Measurements from ENCODE around the gene TNS1.

Gene TNS1

DNA sequence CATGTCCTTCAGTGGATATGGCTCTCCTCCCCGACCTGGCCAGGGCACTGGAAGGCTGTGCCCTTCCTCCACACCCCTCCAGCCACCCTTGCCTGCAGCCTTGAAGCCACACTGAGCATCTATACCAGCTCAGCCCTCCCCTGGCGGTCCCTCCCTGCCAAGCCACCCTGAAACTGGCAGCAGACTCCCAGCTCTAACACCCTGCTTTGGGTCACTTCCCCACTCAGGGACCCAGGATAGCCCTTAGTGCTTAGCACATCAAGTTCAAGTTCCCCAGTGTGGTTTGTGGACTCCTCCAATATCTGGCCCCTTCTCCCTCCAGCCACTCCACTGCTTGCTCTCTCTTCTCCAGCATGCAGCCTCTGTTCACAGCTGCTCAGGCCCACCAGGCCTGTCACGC, 89.4 kb downstream of the TNS1 start:
- Mint-ChIP-seq H3K36me3 (no peaks in the 10 kb centered on the region), H3K4me3 (no peak overlapping the region), H3K9me3 (no peaks in the 10 kb centered on the region), H3K4me1 (no peaks in the 10 kb centered on the region), H3K27me3 (peaks cover 64% of the 10 kb centered on the region), H3K27ac (no peak overlapping the region)
- no peak for ATAC-seq

- peaks cover 66% of the 10 kb centered on the region for H3K27me3 Mint-ChIP-seq
- no peaks in the 10 kb centered on the region for H3K36me3 Mint-ChIP-seq
- H3K27ac Mint-ChIP-seq = no peak overlapping the region
- H3K4me3 Mint-ChIP-seq = no peak overlapping the region
- no peak for ATAC-seq
- H3K4me1 Mint-ChIP-seq = no peaks in the 10 kb centered on the region
- H3K9me3 Mint-ChIP-seq = no peaks in the 10 kb centered on the region
Observed at GRCh38 chr2:217912098-217913024, 90.4 kb downstream of the TNS1 start.

- Mint-ChIP-seq H3K9me3 (no peaks in the 10 kb centered on the region), H3K4me3 (no peak overlapping the region), H3K27ac (no peak overlapping the region), H3K27me3 (peaks cover 66% of the 10 kb centered on the region), H3K36me3 (no peaks in the 10 kb centered on the region), H3K4me1 (no peaks in the 10 kb centered on the region)
- no peak for ATAC-seq
Observed at GRCh38 chr2:217911283-217912097, 91.3 kb downstream of the TNS1 start.

GRCh38 chr2:217910875-217911212, 92.0 kb downstream of the TNS1 start:
- H3K4me1 Mint-ChIP-seq = peaks cover 2% of the 10 kb centered on the region
- H3K27me3 Mint-ChIP-seq = peaks cover 66% of the 10 kb centered on the region
- H3K27ac Mint-ChIP-seq = no peak overlapping the region
- no peaks in the 10 kb centered on the region for H3K9me3 Mint-ChIP-seq
- no peak for ATAC-seq
- H3K4me3 Mint-ChIP-seq = no peak overlapping the region
- H3K36me3 Mint-ChIP-seq = no peaks in the 10 kb centered on the region

- Mint-ChIP-seq H3K27ac (no peak overlapping the region), H3K36me3 (no peaks in the 10 kb centered on the region), H3K4me3 (no peak overlapping the region), H3K4me1 (peaks cover 5% of the 10 kb centered on the region), H3K27me3 (peaks cover 66% of the 10 kb centered on the region), H3K9me3 (no peaks in the 10 kb centered on the region)
- ATAC-seq = no peak
Observed at GRCh38 chr2:217909156-217909820, 93.5 kb downstream of the TNS1 start.

GRCh38 chr2:217908544-217908943, 94.3 kb downstream of the TNS1 start:
- ATAC-seq = no peak
- H3K4me1 Mint-ChIP-seq = peaks cover 5% of the 10 kb centered on the region
- H3K4me3 Mint-ChIP-seq = no peak overlapping the region
- H3K9me3 Mint-ChIP-seq = no peaks in the 10 kb centered on the region
- no peaks in the 10 kb centered on the region for H3K36me3 Mint-ChIP-seq
- H3K27me3 Mint-ChIP-seq = peaks cover 66% of the 10 kb centered on the region
- H3K27ac Mint-ChIP-seq = no peak overlapping the region

DNA sequence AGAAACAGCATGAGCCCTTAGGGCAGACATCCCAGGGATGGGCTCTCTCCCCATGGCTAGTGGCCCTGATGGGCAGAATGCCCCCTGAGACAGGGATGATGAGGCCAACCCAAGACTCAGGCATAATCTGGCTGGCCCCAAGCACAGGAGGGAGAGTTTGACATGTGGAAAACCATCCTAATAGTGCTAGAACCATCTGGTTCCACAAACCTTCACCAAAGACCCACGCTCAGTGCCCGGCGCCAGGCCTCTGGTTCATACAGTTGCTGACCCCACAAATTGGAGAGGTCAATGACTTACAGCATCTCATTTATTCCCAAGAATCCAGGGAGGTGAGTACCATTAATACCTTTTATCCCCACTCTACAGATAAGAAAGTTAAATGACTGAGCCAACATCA, 95.5 kb downstream of the TNS1 start:
- ATAC-seq = no peak
- Mint-ChIP-seq H3K36me3 (no peaks in the 10 kb centered on the region), H3K4me1 (peaks cover 5% of the 10 kb centered on the region), H3K27me3 (peaks cover 60% of the 10 kb centered on the region), H3K9me3 (no peaks in the 10 kb centered on the region), H3K4me3 (no peak overlapping the region), H3K27ac (no peak overlapping the region)

GRCh38 chr2:217906798-217907197, 96.0 kb downstream of the TNS1 start:
- H3K4me1 Mint-ChIP-seq = peaks cover 5% of the 10 kb centered on the region
- no peak overlapping the region for H3K4me3 Mint-ChIP-seq
- ATAC-seq = no peak
- no peaks in the 10 kb centered on the region for H3K9me3 Mint-ChIP-seq
- no peak overlapping the region for H3K27ac Mint-ChIP-seq
- H3K27me3 Mint-ChIP-seq = peaks cover 55% of the 10 kb centered on the region
- H3K36me3 Mint-ChIP-seq = no peaks in the 10 kb centered on the region

- no peaks in the 10 kb centered on the region for H3K9me3 Mint-ChIP-seq
- no peaks in the 10 kb centered on the region for H3K36me3 Mint-ChIP-seq
- no peak overlapping the region for H3K27ac Mint-ChIP-seq
- peaks cover 55% of the 10 kb centered on the region for H3K27me3 Mint-ChIP-seq
- H3K4me3 Mint-ChIP-seq = no peak overlapping the region
- peaks cover 5% of the 10 kb centered on the region for H3K4me1 Mint-ChIP-seq
- ATAC-seq = no peak
Observed at GRCh38 chr2:217905896-217906295, 96.9 kb downstream of the TNS1 start.

GRCh38 chr2:217905395-217905794, 97.4 kb downstream of the TNS1 start:
- Mint-ChIP-seq H3K9me3 (no peaks in the 10 kb centered on the region), H3K27me3 (peaks cover 55% of the 10 kb centered on the region), H3K27ac (no peak overlapping the region), H3K4me1 (peaks cover 5% of the 10 kb centered on the region), H3K36me3 (no peaks in the 10 kb centered on the region), H3K4me3 (no peak overlapping the region)
- no peak for ATAC-seq

- H3K9me3 Mint-ChIP-seq = no peaks in the 10 kb centered on the region
- H3K27ac Mint-ChIP-seq = no peak overlapping the region
- H3K36me3 Mint-ChIP-seq = no peaks in the 10 kb centered on the region
- H3K27me3 Mint-ChIP-seq = peaks cover 55% of the 10 kb centered on the region
- H3K4me3 Mint-ChIP-seq = no peak overlapping the region
- no peak for ATAC-seq
- H3K4me1 Mint-ChIP-seq = peaks cover 5% of the 10 kb centered on the region
Observed at GRCh38 chr2:217904614-217904965, 98.2 kb downstream of the TNS1 start.

- Mint-ChIP-seq H3K4me3 (no peak overlapping the region), H3K9me3 (no peaks in the 10 kb centered on the region), H3K27ac (no peak overlapping the region), H3K36me3 (no peaks in the 10 kb centered on the region), H3K27me3 (peaks cover 58% of the 10 kb centered on the region), H3K4me1 (peaks cover 5% of the 10 kb centered on the region)
- no peak for ATAC-seq
Observed at GRCh38 chr2:217903859-217904613, 98.8 kb downstream of the TNS1 start.

DNA sequence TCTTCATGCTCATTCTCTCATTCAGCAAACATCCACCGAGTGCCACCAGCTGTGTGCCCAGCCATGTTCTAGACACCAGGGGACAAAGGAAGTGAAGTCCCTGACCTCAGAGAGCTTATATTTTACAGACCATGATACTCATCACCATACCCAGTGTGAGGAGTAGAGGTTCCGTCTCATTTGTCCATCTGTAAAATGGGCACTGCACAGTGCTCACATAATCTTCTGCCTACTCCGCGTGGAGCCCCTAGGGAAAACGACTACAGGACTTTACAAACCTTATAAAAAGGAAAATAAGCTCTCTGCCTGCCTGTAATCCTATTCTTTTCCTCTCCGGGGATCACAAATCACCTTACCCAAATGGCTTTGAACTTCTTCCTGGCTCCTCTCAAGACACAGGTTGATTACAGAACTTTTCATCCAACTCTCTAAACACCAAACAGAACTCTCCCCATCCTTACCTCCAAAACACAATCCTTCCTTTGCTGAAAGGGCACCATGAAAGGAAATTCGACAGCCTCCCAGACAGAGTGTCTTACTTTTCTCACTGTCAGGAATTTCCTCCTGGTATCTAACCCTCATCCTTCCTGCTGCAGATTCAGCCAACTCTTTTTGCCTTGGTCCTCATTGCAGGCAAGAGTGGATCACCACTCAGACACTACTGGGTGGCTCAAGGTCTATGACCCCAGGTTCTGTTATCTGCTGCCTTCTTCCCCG, 99.5 kb downstream of the TNS1 start:
- ATAC-seq = no peak
- no peak overlapping the region for H3K27ac Mint-ChIP-seq
- no peaks in the 10 kb centered on the region for H3K36me3 Mint-ChIP-seq
- H3K4me3 Mint-ChIP-seq = no peak overlapping the region
- H3K4me1 Mint-ChIP-seq = peaks cover 5% of the 10 kb centered on the region
- H3K27me3 Mint-ChIP-seq = peaks cover 63% of the 10 kb centered on the region
- H3K9me3 Mint-ChIP-seq = no peaks in the 10 kb centered on the region

- Mint-ChIP-seq H3K4me3 (no peak overlapping the region), H3K27me3 (peaks cover 56% of the 10 kb centered on the region), H3K27ac (no peak overlapping the region), H3K36me3 (no peaks in the 10 kb centered on the region), H3K4me1 (peaks cover 5% of the 10 kb centered on the region), H3K9me3 (no peaks in the 10 kb centered on the region)
- peak; percentile 53 for ATAC-seq
Observed at GRCh38 chr2:217902379-217903141, 100.2 kb downstream of the TNS1 start.
